ENCODE measurements around the gene TEAD4.

GRCh38 chr12:3003357-3003992, 44.3 kb downstream of the TEAD4 start:
- no peak for TF ChIP-seq EZH2phosphoT487 (IDR thresholded peaks at IDR 0.05; ENCODE audit: borderline replicate concordance)
- no peak for TF ChIP-seq JUND (IDR thresholded peaks at IDR 0.05)
- no peak for TF ChIP-seq POLR2A (IDR thresholded peaks at IDR 0.05; ENCODE audit: borderline replicate concordance, extremely low read depth, insufficient read depth, insufficient read length)
- TF ChIP-seq CTCF (IDR thresholded peaks at IDR 0.05 in 2 of 3, conservative IDR thresholded peaks at IDR 0.05 in 1 of 3; ENCODE audit: borderline replicate concordance in 1 of 3, insufficient read depth in 1 of 3, low read depth in 2 of 3, low read length in 2 of 3): no peak
- no peak for TF ChIP-seq POLR2AphosphoS5 (IDR thresholded peaks at IDR 0.05; ENCODE audit: low read depth, low read length)
- no peak for TF ChIP-seq EZH2 (IDR thresholded peaks at IDR 0.05)
- no peak for TF ChIP-seq SIN3A (IDR thresholded peaks at IDR 0.05; ENCODE audit: low read depth)
- no peak for TF ChIP-seq YY1 (IDR thresholded peaks at IDR 0.05; ENCODE audit: extremely low read depth, insufficient replicate concordance, low read depth, low read length)
